Fibroblast of skin of scalp (primary cell): ENCODE data around the gene MMP24.

Experiments used
- DNase-seq: peaks from one replicate; pipeline ENCODE4 v3.0.0-alpha.2; 2013

MMP24 gene

GRCh38 chr20:35280523-35280922 lies 54.0 kb downstream of the MMP24 start:
- DNase-seq: no peak

GRCh38 chr20:35281506-35282101 lies 55.1 kb downstream of the MMP24 start:
- no peak for DNase-seq

- no peak for DNase-seq
These were observed 57.2 kb downstream of the MMP24 start for GRCh38 chr20:35283441-35284266.

GRCh38 chr20:35284267-35284991 lies 57.9 kb downstream of the MMP24 start, which contains the start of gene EIF6:
Gene EIF6, minus strand, starts transcription at chr20:35284772. Its CDS starts 285 bp downstream, at chr20:35284487.
- peak; percentile 93 for DNase-seq

GRCh38 chr20:35284992-35285805 lies 58.7 kb downstream of the MMP24 start:
- no peak for DNase-seq

- no peak for DNase-seq
These were observed 59.3 kb downstream of the MMP24 start for GRCh38 chr20:35285806-35286076.

GRCh38 chr20:35286077-35286898 lies 59.8 kb downstream of the MMP24 start:
- no peak for DNase-seq

- no peak for DNase-seq
These were observed 60.5 kb downstream of the MMP24 start for GRCh38 chr20:35286899-35287508.

- DNase-seq: no peak
These were observed 61.2 kb downstream of the MMP24 start for GRCh38 chr20:35287509-35288324.

GRCh38 chr20:35288325-35289060 lies 62.0 kb downstream of the MMP24 start:
- DNase-seq: no peak

GRCh38 chr20:35290186-35290886 lies 63.8 kb downstream of the MMP24 start:
- DNase-seq: no peak

- DNase-seq: no peak
These were observed 64.5 kb downstream of the MMP24 start for GRCh38 chr20:35290887-35291417.

- DNase-seq: no peak
These were observed 65.4 kb downstream of the MMP24 start, which contains the start of gene FAM83C for GRCh38 chr20:35291654-35292503. Gene FAM83C, minus strand, starts transcription at chr20:35292425. Its CDS starts 121 bp downstream, at chr20:35292304.

GRCh38 chr20:35292504-35293285 lies 66.2 kb downstream of the MMP24 start:
- no peak for DNase-seq

- no peak for DNase-seq
These were observed 67.1 kb downstream of the MMP24 start for GRCh38 chr20:35293303-35294292.

- no peak for DNase-seq
These were observed 67.8 kb downstream of the MMP24 start for GRCh38 chr20:35294293-35294685.
